ENCODE data around the gene GAA. TPM values are rescaled to one million over a fixed set of nuclear protein-coding genes. Genes with fewer than 3 reads are reported as not detected.

Gene GAA
- total and polyA plus RNA-seq, 2 of the 8 experiments (the other 6 are each of a cell fraction or from before 2014, with no cell fraction given) = 14.8 to 30.0 TPM

DNA sequence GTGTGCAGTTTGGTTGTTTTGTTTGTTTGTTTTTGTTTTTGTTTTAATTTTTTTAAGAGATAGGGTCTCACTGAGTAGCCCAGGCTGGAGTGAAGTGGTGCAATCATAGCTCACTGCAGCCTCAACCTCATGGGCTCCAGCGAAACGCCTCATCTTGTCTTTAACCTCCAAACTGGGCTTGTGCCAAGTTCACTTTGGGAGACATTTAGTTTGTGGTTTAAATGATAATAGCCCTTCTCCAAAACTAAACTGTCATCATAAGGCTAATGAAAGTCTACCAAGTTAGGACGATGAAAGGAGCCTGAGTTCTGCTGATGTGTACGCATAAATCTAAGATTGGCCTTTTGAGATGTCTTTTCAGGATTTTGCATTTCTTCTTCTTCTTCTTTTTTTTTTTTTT is 62.0 kb downstream of the GAA start:
- ChIA-PET POLR2A (ENCODE audit: partially characterized antibody) (interaction anchor here (0.9 to 1.1 kb wide), 2 partner anchors 19 to 24 kb away, joined by 3 to 4 read pairs; no protein-coding TSS in a partner anchor), CTCF (ENCODE audit: partially characterized antibody) (interaction anchor here (0.9 to 1.8 kb wide), 3 partner anchors 32 to 89 kb away, joined by 3 to 7 read pairs (median 3); no protein-coding TSS in a partner anchor)
- H2BK12ac ChIP-seq (ENCODE audit: low read depth, low read length) = no peak overlapping the region
- H3K9ac ChIP-seq (replicated peaks in 1 of 4; ENCODE audit: extremely low read depth in 1 of 4, low read depth in 3 of 4, low read length in 3 of 4) = no peak overlapping the region
- H3K4ac ChIP-seq (replicated peaks; ENCODE audit: insufficient read length, low read depth, low read length) = no peak overlapping the region
- H3K56ac ChIP-seq (replicated peaks; ENCODE audit: insufficient read length, low read depth, low read length) = no peak overlapping the region
- no peak overlapping the region for H2BK15ac ChIP-seq (ENCODE audit: low read length)
- no peak for FAIRE-seq
- no peak overlapping the region for H2BK20ac ChIP-seq (ENCODE audit: low read length)
- no peaks in the 10 kb centered on the region for H3K36me3 ChIP-seq (ENCODE audit: control insufficient read depth in 2 of 4, insufficient read depth in 4 of 4, low read length in 3 of 4)
- no peaks in the 10 kb centered on the region for H4K20me1 ChIP-seq (replicated peaks in 1 of 2; ENCODE audit: control insufficient read depth in 1 of 2, insufficient read depth in 2 of 2, low read length in 2 of 2)
- no peaks in the 10 kb centered on the region for H3K27me3 ChIP-seq (replicated peaks in 1 of 4; ENCODE audit: control insufficient read depth in 3 of 4, extremely low read depth in 1 of 4, insufficient read depth in 3 of 4, low read length in 3 of 4)
- H4K91ac ChIP-seq (replicated peaks; ENCODE audit: insufficient read length, low read length) = no peak overlapping the region
- no peak overlapping the region for H4K5ac ChIP-seq (ENCODE audit: insufficient read length, low read depth, low read length)
- no peaks in the 10 kb centered on the region for H3K79me2 ChIP-seq (ENCODE audit: control insufficient read depth in 1 of 2, insufficient read depth in 2 of 2, low read length in 2 of 2)
- H3K9me3 ChIP-seq (ENCODE audit: insufficient read depth in 2 of 2, low read depth in 1 of 2, low read length in 1 of 2) = no peaks in the 10 kb centered on the region
- no peak overlapping the region for H3K27ac ChIP-seq (ENCODE audit: low read depth, low read length)
- H3K79me1 ChIP-seq (ENCODE audit: low read depth, low read length) = no peaks in the 10 kb centered on the region
- H3K4me3 ChIP-seq (ENCODE audit: extremely low read depth in 1 of 4, insufficient read depth in 2 of 4, low read depth in 3 of 4, low read length in 4 of 4) = no peak overlapping the region
- H3K23ac ChIP-seq (ENCODE audit: insufficient read length) = no peak overlapping the region
- H3K4me1 ChIP-seq (replicated peaks in 1 of 4; ENCODE audit: control insufficient read depth in 3 of 4, insufficient read depth in 4 of 4, low read length in 3 of 4) = peaks cover 5 to 13% (median 7%) of the 10 kb centered on the region in 4 experiments
- DNase-seq (ENCODE audit: low read depth in 1 of 2, low spot score in 2 of 2) = no peak
- H3K18ac ChIP-seq (ENCODE audit: extremely low read depth, low read length) = no peak overlapping the region
- H2BK5ac ChIP-seq (ENCODE audit: low read depth, low read length) = no peak overlapping the region
- no peak overlapping the region for H2AK5ac ChIP-seq (ENCODE audit: low read depth, low read length)
- H4K8ac ChIP-seq (ENCODE audit: extremely low read depth, insufficient read depth, low read length) = no peak overlapping the region
- H2AFZ ChIP-seq (ENCODE audit: low read length) = no peak overlapping the region
- no peak overlapping the region for H2BK120ac ChIP-seq (replicated peaks; ENCODE audit: low read depth, low read length)
- H3K4me2 ChIP-seq (ENCODE audit: insufficient read depth in 1 of 2, low read depth in 2 of 2, low read length in 2 of 2) = no peak overlapping the region
- 94% methylated on average over 4 of the region's 4 CpGs; no CpG with 5 or more reads in 1 of the 2 experiments for WGBS, 2 experiments (ENCODE audit: extremely low coverage in 1 of 2, insufficient coverage in 1 of 2, insufficient read length in 1 of 2, insufficient replicate concordance in 2 of 2, low coverage in 1 of 2, low lambda C conversion rate in 2 of 2, missing lambda C conversion rate in 1 of 2)
- H3K23me2 ChIP-seq (ENCODE audit: low read depth, low read length) = no peaks in the 10 kb centered on the region
- H3K14ac ChIP-seq (ENCODE audit: insufficient read length) = no peak overlapping the region
- no peak for TF ChIP-seq EP300 (IDR thresholded peaks at IDR 0.05; ENCODE audit: borderline replicate concordance in 1 of 2, low read depth in 2 of 2, low read length in 2 of 2)
- no peak for TF ChIP-seq TAF7 (optimal IDR thresholded peaks at IDR 0.05; ENCODE audit: borderline replicate concordance, low read depth, low read length)
- TF ChIP-seq BRCA1 (IDR thresholded peaks at IDR 0.05; ENCODE audit: low read depth, low read length) = no peak
- TF ChIP-seq, protein P1, sequence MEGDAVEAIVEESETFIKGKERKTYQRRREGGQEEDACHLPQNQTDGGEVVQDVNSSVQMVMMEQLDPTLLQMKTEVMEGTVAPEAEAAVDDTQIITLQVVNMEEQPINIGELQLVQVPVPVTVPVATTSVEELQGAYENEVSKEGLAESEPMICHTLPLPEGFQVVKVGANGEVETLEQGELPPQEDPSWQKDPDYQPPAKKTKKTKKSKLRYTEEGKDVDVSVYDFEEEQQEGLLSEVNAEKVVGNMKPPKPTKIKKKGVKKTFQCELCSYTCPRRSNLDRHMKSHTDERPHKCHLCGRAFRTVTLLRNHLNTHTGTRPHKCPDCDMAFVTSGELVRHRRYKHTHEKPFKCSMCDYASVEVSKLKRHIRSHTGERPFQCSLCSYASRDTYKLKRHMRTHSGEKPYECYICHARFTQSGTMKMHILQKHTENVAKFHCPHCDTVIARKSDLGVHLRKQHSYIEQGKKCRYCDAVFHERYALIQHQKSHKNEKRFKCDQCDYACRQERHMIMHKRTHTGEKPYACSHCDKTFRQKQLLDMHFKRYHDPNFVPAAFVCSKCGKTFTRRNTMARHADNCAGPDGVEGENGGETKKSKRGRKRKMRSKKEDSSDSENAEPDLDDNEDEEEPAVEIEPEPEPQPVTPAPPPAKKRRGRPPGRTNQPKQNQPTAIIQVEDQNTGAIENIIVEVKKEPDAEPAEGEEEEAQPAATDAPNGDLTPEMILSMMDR (IDR thresholded peaks at IDR 0.05; ENCODE audit: control extremely low read depth in 1 of 3, insufficient read depth in 1 of 3, low read depth in 1 of 3, low read length in 3 of 3) = no peak
- TF ChIP-seq SRF (IDR thresholded peaks at IDR 0.05; ENCODE audit: low read depth, low read length) = no peak
- no peak for TF ChIP-seq CHD2 (IDR thresholded peaks at IDR 0.05; ENCODE audit: low read length)
- no peak for TF ChIP-seq SUZ12 (IDR thresholded peaks at IDR 0.05; ENCODE audit: low read length)
- TF ChIP-seq RFX5 (IDR thresholded peaks at IDR 0.05; ENCODE audit: borderline replicate concordance, low read depth, low read length) = no peak
- TF ChIP-seq RBBP5 (IDR thresholded peaks at IDR 0.05; ENCODE audit: borderline replicate concordance, low read depth, low read length) = no peak
- no peak for TF ChIP-seq SIN3A (conservative IDR thresholded peaks at IDR 0.05 in 1 of 2, IDR thresholded peaks at IDR 0.05 in 1 of 2; ENCODE audit: low read depth in 1 of 2, low read length in 2 of 2)
- TF ChIP-seq SAP30 (IDR thresholded peaks at IDR 0.05; ENCODE audit: insufficient read depth, insufficient replicate concordance, low read length) = no peak
